Progenitor cell of endocrine pancreas (in vitro differentiated cells): ENCODE data around the gene TIE1. TPM values are rescaled to one million over a fixed set of nuclear protein-coding genes. Genes with fewer than 3 reads are reported as not detected.

Experiments used
- DNase-seq: peaks from one replicate; pipeline ENCODE4 v3.0.0; 2021; ENCODE audit warnings: low spot score; ENCODE audit not compliant: unreplicated experiment
- H3K27ac Mint-ChIP-seq: 2 replicates; pipeline ENCODE4 v1.8.0; 2021; ENCODE audit warnings: mild to moderate bottlenecking, moderate library complexity, mixed read lengths
- H3K27me3 Mint-ChIP-seq: 2 replicates; pipeline ENCODE4 v1.8.0; 2021; ENCODE audit warnings: mixed read lengths
- H3K36me3 Mint-ChIP-seq: 2 replicates; pipeline ENCODE4 v1.8.0; 2022; ENCODE audit warnings: mixed read lengths; ENCODE audit not compliant: insufficient read depth
- H3K4me1 Mint-ChIP-seq: 2 replicates; pipeline ENCODE4 v1.8.0; 2021; ENCODE audit warnings: low read depth, mixed read lengths
- H3K4me3 Mint-ChIP-seq: 2 replicates; pipeline ENCODE4 v1.8.0; 2021; ENCODE audit warnings: low read depth, mild to moderate bottlenecking, moderate library complexity, mixed read lengths
- H3K9me3 Mint-ChIP-seq: 2 replicates; pipeline ENCODE4 v1.8.0; 2021; ENCODE audit warnings: low read depth, mixed read lengths
- CTCF ChIP-seq: fragments of 200-600 bp; sonication (generic); IDR thresholded peaks from one replicate; pipeline ENCODE4 v1.5.0; 2021; ENCODE audit warnings: antibody characterized with exemption, mild to moderate bottlenecking; ENCODE audit not compliant: unreplicated experiment
- microRNA-seq: library from miRNA; unstranded; fragments of <30 nt; microRNA quantifications from one replicate; pipeline ENCODE4 v1.1.0, GENCODE V29; 2020; ENCODE audit warnings: borderline number of aligned reads; ENCODE audit not compliant: unreplicated experiment
- total RNA-seq: library from RNA; stranded (reverse); gene quantifications from 2 replicates; pipeline ENCODE4 v1.2.1, GENCODE V29; 2021

TIE1 gene
- total RNA-seq, 1 donor from 2014 or later: 1.2 TPM

DNA sequence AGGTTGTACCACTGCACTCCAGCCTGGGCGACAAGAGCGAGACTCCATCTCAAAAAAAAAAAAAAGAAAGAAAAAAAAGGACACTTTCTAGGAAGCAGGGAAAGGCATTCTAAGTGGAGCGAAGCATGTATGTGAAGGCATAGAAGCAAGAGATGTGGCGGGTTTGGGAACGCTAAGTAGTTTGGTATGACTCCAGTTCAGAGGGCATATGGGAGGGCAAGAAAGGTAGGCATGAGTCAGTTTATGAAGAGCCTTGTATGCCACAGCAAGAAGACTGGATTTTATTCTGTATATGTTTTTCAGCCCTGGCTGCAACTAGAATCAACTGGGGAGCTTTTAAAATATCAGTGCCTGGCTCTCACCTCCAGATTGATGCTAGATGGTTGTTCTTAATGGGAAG is 71.4 kb downstream of the TIE1 start:
- Mint-ChIP-seq H3K36me3 (no peaks in the 10 kb centered on the region), H3K27me3 (no peaks in the 10 kb centered on the region), H3K9me3 (no peaks in the 10 kb centered on the region), H3K4me1 (peaks cover 13% of the 10 kb centered on the region), H3K27ac (peak overlapping the region; percentile 28), H3K4me3 (no peak overlapping the region)
- no peak for TF ChIP-seq CTCF
- DNase-seq: no peak

Small RNAs within 50 kb of the gene (microRNA-seq; reads per million reads assigned to microRNA genes)
- 1.8 reads per million for gene MIR6734

Other genes with a start within 250 kb of the TIE1 start
- gene EBNA1BP2, start 128.7 kb upstream of the TIE1 start, total RNA-seq: 48.8 and 51.7 TPM in 2 replicates
- gene CFAP57, start 128.7 kb upstream of the TIE1 start, total RNA-seq: 2.2 and 2.3 TPM in 2 replicates
- 38.7 and 41.1 TPM in 2 replicates for gene TMEM125, start 31.0 kb upstream of the TIE1 start, total RNA-seq
- 31.4 and 34.3 TPM in 2 replicates for gene C1orf210, start 15.4 kb upstream of the TIE1 start, total RNA-seq
- 0.31 TPM in 1 of 2 replicates, not detected in the other for gene MPL, start 36.8 kb downstream of the TIE1 start, total RNA-seq
- 49.4 and 50.9 TPM in 2 replicates for gene CDC20, start 58.0 kb downstream of the TIE1 start, total RNA-seq
- gene ELOVL1, start 67.0 kb downstream of the TIE1 start, total RNA-seq: 46.0 and 50.8 TPM in 2 replicates
- gene MED8, start 88.8 kb downstream of the TIE1 start, total RNA-seq: 30.2 and 30.4 TPM in 2 replicates
- 75.4 and 75.7 TPM in 2 replicates for gene SZT2, start 88.9 kb downstream of the TIE1 start, total RNA-seq
- gene HYI, start 152.9 kb downstream of the TIE1 start, total RNA-seq: 52.4 and 58.7 TPM in 2 replicates
- gene PTPRF, start 229.9 kb downstream of the TIE1 start, total RNA-seq: 482 and 520 TPM in 2 replicates